HG03175 (cell line): Measurements from ENCODE around the gene MEGF11.

Experiments
- ATAC-seq: cut with Tn5 transposase; IDR thresholded peaks from one replicate; pipeline ENCODE4 v1.9.1; 2021; ENCODE audit warnings: mild to moderate bottlenecking, moderate library complexity; ENCODE audit not compliant: unreplicated experiment

The MEGF11 gene

DNA sequence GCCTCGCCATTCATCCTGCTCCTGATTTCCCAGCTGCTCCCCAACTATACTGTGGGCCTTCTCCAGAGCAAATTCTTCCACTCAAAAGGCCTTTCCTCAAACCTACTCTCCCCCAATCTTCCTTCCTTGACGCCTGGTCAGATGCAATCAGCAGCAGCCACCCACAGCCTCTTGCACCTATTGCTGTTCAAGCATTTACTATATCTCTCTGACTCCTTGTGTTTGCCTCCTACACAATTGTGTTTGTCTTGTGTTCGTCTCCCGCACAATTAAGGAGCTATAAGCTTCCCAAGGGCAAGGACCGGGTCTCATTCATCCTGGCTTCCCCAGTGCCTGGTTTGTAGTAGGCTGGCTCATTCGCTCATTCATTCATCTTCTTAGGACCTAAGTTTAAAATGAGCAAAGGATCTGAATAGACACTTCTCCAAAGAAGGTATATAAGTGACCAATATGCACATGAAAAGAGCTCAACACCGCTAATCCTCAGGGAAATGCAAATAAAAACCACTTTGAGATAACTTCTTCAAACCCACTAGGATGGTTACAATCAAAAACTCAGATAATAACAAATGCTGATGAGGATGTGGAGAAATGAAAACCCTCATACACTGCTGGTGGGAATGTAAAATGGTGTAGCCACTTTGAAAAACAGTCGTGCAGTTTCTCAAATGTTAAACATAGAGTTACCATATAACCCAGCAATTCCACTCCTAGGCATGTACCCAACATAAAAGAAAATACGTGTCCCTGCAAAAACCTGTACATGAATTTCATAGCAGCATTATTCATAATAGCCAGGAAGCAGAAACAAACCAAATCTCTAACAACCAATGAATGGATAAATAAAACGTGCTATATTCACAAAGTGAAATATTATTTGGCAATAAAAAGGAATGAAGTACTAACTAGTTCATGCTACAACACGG is 31.0 kb downstream of the MEGF11 start:
- ATAC-seq = no peak

DNA sequence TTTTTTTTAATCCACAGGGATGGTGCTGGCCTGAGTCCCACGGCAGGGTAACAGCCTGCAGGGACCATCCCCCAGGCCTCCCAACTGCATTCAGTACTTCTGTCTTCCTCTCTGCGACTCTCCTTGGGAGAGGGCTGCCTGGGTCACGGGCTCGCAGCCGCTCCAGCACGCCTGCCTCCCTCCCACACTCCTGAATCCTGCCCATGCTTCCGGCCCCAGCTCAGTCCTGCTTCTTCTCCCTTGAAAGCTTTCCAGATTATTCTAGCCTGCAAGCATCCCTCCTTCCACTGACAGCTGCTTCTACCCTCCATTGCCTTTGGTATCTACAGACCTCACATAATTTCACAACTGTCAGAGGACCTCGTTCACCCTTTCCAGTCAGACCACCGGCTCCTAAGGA is 32.4 kb downstream of the MEGF11 start:
- no peak for ATAC-seq

DNA sequence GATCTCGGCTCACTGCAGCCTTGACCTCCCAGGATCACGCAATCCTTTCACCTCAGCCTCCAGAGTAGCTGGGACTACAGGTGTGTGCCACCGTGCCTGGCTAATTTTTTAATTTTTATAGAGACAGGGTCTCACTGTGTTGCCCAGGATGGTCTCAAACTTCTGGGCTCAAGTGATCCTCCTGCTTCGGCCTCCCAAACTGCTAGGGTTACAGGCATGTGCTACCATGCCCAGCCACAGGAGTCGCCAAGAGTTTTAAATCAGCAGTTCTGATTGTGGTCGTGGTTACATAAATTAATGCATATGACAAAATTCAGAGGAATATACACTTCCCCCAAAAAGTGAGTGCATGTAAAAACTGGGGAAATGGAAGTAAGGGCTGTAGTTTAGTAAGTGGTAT is 32.9 kb downstream of the MEGF11 start:
- ATAC-seq = no peak

DNA sequence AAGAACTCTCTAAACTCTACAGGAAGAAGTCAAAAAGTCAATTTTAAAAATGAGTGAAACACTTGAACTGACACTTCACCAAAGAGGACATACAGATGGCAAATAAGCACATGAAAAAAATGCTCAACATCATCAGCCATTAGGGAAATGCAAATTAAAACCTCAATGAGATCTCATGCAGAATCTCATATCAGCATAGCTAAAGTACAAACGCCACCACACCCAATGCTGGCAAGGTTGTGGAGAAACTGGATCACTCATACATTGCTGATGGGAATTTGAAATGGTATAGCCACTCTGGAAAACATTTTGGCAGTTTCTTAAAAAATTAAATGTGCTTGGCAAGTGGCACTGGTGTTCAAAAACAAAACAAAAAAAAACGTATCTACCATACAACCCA is 34.2 kb downstream of the MEGF11 start:
- no peak for ATAC-seq

DNA sequence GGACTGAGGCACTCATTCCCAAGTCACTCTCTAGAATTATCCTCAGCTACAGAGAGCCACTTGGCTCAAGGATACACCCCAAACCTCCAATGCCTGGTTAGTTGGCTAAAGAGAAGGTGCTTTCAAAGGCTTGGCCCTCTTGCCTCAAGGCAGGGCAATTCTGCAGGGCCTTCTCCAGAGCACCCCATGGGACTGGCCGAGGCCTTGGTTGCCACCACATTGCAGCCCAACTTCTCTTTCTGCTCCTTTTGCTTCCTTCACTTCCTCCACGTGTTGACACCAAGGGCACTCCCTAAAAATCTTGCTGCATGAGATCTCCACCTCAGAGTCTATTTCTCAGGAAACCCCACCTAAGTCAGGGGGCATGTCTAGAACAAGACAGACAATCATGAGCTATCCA is 36.7 kb downstream of the MEGF11 start:
- no peak for ATAC-seq

DNA sequence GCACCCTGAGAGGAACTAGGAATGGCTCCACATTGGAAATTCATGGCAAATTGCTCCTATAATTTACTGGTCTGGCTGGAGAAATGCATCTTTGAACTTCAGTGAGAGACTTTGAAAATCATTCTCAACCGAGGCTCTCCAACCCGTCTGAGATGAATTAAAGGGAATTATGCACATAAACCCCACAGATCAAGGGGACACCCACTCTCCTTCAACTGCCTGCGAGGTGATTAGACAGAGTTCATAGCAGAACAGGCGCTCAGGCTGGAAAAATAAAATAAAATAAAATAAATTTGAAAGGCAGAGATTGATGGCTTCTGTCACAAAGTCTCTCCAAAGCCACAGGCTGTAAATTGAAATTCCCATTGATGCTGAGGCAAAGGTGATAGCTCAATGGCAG is 37.7 kb downstream of the MEGF11 start:
- ATAC-seq = no peak

DNA sequence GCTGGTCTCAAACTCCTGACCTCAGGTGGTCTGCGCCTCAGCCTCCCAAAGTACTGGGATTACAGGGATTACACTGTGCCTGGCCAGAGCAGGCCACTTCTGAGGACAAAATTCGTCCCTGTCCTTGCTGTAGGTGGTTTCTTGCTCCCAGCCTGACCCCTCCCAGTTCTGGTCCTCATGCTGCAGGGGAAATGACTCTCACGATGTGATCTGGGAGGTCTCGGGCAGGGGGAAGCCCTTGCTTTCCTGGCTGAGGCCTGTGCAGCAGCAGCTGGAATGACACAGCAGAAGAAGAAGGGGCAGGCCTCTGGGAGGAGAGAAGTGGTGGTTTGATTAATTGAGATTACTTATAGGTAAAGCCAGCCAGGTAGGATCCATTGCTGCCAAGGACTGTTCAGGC is 39.3 kb downstream of the MEGF11 start:
- ATAC-seq = no peak

DNA sequence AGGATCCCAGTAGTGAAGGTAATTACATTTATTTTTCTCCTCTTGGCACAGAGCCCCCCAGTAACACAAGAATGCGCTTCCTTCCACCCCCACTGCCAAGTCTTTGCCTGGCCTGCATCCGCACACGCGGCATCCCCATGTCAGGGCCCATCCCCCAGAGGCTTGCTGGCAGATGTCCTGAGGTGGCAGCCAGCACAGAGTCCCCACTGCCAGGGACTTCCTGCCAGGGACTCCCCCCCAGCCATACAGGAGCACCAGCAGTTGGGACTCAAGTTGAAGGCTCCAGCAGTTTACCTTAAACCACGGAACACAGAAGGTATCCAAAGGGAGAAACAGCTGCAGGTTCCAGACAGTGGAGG is 41.0 kb downstream of the MEGF11 start:
- ATAC-seq = no peak

DNA sequence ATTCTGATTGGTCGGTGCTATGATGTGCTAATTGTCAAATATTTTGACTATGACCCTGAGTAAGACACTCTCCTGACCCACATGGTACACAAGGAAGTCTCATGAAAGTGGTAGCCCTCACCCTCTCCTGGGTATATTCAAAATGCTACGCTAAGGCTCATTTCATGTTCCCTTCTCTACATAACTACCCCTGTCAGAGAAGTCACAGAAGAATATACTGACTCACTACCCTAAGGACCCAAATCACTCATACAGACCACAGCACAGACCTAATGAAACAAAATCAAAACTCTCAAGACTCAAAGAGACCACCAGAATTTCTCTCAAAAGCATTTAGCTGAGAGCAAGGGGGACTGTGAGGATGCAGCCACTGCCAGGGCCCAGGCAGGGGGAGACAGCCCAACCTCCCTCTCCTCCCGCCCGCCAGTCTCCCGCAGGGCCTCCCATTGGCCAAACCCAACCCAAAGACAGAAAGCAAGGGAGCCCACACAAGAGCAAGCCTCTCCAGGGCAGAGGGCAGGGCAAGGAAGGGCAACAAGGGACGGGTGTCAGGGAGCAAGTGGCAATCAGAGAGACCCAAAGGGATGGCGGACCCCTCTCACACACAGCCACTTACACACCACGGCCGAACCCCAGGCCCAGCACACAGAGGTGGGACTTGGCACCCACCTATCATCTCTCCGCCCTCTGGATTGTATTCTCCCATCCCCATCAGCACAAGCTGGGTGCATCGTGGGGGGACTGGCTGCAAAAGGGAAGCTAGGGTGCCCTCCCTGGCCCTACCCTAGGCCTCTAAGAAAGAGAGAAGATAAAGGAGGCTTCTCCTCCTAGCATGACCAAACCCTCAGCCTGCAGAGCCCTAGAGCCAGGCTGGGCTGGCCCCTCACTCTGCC is 41.6 kb downstream of the MEGF11 start:
- ATAC-seq = no peak

DNA sequence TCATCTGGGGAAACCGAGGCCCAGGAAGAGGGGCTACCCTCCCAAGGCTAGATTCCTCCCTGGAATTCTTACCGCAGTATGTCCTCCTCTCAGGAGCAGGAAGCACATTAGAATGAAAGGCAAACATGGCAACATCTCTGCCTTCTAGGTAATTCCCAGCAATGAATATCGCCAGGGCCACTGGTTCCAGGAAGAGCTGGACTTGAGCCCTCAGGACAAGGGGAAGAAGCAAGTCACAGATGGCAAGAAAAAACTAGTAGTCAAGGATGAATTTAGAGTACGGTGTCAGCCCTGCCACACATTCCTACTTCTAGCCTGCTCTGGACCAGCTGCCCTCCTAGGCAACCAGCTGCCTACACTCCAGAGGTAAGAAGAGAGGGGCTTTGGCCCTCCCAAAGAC is 42.9 kb downstream of the MEGF11 start:
- ATAC-seq = no peak

DNA sequence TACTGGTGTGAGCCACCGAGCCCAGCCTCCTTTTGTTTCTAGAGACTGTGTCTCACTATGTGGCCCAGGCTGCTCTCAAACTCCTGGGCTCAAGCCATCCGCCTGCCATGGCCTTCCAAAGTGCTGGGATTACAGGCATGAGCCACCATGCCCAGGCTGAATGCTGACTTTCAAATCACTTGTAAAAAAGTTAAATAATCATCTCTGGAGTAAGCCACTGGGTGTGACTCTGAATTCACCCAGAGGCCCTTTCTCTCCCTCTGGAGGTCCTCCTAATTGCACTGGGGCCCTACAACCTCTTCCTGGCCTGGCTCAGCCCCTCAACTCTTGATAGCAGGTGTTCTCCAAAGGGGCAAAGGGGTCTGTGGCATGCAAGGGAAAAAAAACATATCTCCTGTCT is 54.8 kb downstream of the MEGF11 start:
- ATAC-seq = no peak

DNA sequence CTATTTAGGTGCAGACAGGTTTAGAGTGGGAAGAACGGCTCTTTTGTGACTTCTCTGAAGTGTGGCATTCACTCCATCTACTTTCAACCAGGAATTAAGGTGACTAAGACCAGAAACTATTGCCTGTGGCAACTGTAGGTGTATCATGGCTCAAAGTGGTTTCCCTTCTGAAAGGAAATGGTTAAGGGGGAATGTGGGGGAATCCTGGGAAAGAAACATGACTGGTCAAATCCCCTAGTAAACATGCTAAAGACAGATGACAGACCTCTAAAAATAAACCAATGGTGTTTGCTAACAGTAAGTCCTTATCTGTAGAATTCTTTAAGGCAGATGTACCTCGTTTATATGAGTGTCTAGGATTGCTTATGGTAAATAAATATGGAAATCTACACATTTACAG is 56.9 kb downstream of the MEGF11 start:
- ATAC-seq = no peak

DNA sequence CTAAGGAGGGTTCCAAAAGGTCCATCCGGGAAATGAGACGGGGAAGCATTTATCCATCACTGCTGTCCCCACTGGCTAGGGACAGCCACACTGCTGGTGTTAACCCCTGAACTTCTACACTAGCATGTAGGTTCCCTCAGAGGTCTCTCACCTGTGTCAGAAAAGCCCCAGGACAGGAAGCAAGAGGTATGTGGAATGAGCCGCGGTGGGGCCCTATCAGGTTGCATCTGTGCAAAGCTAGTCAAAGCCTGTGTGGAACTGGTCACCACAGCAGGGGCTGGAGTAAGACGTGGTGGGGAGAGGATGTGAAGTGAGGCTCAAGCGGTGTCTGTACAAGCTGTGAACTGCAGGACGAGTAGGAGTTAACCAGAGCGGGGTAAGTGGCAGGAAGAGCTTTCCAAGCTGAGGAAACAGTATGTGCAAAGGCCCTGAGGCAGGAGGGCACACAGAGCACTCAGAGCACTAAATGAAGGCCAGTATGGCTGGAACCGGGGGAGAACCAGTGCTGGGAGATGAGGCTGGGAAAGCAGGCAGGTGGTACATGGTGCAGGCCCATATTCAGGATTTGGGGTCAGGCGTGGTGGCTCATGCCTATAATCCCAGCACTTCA is 57.8 kb downstream of the MEGF11 start:
- ATAC-seq = no peak

DNA sequence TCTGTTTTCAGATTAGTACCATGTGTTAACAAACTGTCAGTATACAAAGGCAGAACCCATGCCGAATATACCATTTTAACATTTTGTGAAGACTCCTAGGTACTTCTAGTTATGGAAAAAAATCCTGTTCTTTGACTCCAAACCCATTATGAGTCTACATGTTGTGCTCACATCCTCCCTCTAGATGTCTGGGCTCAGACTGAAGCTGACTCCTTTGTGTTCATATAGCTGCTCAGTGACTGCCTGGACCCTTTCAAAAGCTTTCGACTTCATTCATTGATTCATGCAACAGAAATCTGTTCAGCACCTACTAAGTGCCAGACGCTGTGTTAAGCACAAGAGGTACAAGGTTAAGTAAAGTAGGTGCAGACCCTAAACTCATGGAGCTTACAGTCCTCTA is 60.5 kb downstream of the MEGF11 start:
- no peak for ATAC-seq

DNA sequence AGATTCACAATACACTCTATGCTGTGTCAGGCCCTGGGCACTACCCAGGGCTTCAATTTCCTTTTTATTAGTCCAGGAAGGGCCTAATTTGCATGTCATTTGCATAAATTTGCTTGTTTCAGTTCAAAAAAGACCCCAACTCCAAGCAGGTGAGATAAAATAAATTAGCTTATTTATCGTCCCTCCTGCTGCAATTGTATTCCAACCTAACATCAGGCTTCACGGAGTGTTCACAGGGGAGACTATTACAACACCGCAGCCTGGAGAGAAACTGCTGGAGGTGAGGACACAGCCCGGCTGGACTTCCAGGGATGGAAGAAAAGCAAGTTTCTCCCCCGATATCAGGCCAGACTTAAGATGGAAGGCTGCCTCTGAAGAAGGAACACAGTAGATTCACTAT is 62.8 kb downstream of the MEGF11 start:
- ATAC-seq = no peak

DNA sequence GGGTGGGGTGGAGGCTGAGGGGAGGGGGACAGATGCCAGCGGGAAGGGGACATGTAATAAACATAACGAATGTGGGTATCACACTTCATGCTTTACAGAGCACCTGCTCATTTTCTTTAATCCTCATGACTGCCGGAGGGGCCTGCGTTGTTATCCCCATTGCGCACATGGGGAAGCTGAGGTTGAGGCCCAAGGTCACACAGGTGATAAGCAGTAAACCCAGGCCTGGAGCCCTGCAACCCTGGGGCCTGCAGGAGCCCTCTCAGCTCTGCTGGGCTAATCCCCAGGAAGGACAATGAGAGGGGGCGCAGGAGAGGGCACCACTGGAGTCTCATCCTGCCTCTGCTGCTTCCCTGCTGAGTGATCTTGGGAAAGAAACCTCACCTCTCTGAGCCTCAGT is 64.3 kb downstream of the MEGF11 start:
- ATAC-seq = no peak

DNA sequence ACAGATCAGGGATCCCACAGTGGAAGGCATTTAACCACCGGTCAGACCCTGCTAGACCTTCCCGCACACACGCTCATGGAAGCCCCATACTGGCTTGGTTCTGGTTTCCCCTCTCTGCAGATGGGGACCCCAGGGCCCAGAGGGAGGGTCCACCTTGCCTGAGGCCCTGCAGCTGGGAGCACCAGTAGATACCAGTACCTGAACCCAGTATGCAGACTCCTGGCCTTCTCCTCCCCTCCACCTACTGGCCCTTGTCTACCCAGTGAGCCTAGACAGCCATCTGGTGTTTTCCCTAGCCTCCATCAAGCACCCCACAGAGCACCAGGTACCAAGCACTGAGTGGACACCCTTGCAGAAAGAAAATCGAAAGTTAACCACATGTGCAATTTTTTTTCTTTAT is 65.1 kb downstream of the MEGF11 start:
- no peak for ATAC-seq

DNA sequence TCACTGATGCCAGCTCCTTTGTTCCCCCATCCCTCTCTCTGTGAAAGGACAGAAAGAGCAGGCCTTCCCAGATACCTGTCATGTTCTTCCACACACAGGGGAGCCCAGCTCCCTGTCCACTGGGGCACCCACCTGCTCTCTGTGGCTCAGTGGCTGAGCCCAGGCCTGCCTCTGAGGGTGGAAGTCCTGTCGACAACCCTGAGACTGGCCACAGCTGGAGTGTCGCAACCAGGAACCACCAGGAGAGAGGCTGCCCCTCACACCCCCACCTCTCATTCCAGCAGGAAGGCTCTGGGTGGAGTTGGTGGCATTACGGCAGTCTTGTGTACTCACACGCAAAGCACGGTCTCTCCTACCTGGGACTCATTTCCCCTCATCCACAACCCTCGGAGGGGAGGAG is 66.3 kb downstream of the MEGF11 start:
- no peak for ATAC-seq

DNA sequence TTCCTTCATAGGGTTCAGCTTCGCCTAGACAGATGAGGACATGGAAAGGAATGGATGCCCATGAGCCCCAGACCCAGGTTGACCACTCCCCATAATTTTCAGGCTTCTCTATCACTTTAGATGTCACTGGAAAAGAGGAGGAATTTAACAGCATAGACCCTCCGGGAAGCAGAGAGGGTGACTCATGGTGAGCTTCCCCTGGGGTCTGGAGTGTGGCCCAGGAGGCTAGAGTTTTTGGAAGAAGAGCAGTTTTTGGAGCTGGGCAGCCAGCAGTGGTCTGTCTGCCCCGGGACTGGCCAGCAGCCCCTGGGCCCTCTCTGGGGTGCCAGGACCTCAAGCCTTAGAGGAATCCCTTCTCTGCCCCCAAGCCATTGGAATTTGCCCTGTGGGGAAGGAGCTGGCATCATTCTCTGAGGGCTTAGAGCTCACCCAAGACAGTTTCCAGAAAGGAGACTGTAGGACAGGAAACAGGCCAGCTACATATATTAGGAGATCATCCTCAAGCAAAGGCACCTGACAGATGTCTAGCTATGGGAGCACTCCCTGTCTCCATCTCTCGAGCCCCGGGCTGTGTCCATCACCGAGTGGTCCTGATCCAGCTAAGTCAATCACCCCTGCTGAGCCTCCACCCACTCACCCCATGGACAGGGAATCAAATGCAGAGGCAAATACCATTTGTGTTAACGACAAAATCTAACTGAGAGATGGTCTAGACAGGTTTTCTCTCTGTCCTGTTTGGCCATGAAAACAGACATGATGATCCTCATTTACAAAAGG is 67.3 kb downstream of the MEGF11 start:
- no peak for ATAC-seq

DNA sequence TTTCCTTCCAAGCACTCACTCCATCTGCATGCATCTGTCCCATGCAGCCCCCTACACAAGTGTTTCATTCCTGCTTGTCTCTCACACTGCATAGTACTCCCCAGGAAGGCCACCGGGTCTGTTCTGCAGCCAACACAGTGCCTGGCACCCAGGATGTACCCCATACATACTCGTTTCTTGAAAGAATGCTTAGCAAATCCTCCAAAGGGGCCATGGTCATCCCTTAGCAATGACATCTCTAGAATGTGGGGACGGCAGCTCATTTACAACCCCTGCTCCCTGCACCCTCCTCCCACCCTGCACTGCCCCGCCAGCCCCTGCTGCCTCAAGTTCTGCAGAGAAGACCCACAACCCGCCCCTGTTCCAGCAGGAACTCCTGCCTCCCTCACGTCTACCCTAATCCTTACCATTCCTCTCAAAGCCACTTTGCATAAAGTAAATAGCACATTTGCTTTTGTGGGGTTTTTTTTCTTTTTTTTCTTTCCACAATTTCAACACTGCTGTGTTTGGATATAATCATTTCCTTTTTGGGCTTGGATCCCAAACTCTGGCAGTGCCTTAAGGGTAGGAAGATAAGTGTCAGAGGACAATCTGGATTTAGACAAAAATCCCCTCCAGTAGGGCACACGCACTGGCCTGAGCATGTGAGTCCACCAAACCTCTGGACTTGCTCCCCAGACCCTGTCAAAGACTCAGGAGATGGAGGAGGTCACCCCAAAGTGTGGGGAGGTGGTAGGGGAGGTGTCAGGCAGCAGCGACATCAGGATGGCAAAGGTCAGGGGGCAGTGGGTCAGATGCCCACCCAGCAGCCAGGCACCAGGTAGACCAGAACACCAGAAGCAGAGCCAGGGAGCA is 68.4 kb downstream of the MEGF11 start:
- ATAC-seq = no peak
